ACHN (cell line): Measurements from ENCODE around the gene ARHGAP28.

Source experiments
- DNase-seq: peaks from one replicate; pipeline ENCODE4 v3.0.0-alpha.2; 2015
- in situ Hi-C: cut with HindIII; loops from 2 replicates; pipeline ENCODE4 v1.10.0; 2017; ENCODE audit warnings: low sequenced_read_pairs, low pct_ligation_motif_present, low pct_unique_long_range_greater_than_20kb

ARHGAP28 gene

GRCh38 chr18:6752202-6752860 is 22.8 kb downstream of the ARHGAP28 start:
- in situ Hi-C loops = no loop called here
- DNase-seq = no peak

DNA sequence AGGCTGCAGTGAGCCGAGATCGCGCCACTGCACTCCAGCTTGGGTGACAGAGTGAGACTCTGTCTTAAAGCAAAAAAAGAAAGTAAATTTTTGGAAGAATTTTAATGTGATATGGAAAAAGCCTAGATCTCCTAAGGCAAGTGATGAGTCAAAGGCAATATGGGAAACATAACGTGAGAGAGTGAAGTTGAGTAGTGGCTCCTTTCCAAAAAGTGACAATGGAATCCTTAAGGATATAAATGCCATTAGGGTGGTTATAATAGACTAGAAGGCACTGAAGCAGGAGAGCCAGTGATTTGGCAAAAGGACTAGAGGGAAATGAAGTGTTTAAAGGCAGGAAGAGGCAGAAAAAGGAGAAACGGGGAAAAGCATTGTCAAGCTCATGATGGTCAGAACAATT is 25.6 kb downstream of the ARHGAP28 start:
- in situ Hi-C loops = no loop called here
- no peak for DNase-seq

DNA sequence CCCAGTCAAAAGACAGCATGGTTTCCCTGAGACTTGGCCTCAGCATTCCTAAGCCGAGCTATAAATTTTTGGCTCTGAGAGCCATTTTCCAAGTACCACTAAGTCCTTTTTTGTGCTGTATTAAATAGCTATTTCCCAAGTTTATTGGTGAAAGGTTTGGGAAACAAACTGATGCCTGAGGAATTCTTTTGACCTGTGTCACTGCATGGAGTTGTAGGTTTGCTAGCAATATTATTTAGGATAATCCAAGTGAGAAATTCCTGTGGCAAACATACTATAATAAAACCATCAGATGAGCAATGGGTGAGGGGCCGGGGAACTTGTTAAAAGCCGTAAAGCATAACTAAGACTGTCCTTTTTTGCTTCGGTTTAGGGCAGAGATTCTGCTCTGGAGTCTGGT is 28.4 kb downstream of the ARHGAP28 start:
- peak; percentile 88 for DNase-seq
- in situ Hi-C loops = no loop called here

DNA sequence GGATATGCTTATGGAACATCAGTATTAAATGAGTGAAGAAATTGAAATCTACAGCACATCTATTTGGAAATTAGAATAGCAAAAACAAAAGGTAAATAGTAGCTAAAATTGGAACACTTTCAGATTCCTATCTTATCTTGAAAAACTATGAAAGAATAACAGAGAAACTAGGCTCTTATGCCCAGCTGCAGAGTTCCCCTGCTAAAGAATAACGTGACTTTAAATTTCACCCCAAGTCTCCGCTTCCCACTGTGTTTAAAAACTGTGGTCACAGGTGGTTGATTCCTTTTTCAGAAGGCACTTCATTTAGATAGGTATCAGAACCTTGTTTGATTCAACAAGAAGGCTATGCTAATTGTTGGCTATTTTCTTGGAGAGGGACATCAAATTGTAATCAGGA is 30.1 kb downstream of the ARHGAP28 start:
- no peak for DNase-seq
- in situ Hi-C loops = no loop called here

DNA sequence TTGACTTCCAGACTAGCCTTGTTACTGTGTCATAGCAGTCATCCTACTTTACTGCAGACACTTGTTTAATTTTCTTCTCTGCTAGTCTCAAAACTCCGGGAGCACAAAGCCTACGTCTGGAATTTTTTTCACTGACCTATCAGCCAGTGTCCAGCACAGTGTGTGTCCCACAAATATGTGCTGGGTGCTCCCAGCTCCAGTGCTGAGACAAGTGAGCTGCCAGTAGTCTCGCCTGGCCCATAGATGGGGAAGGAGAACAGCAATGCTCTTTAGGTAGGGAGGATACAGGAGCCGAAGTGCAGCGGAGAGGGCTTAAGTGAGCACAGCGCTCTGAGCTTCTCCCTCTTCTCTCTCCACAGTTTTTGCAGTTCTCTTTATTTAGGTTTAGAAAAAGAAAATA is 34.0 kb downstream of the ARHGAP28 start:
- no peak for DNase-seq
- in situ Hi-C loops = no loop called here

DNA sequence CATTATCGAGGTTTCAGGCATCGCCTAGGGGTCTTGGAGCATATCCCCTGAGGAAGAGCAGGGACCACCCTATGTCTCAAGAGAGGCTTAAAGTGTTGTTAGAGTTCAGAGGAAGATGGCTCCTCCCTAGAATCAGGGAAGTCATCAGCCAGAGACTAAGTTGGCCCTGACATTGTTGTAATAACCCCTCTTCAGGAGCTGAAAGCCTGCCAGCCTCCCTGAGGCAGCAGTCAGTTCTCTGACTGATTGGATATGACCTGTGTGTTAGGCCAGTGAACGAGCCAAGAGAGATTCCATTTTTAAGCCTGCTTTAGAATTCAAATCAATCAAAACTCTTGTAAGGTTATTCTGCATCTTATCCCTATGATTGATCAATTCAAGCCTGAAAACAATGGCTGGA is 34.9 kb downstream of the ARHGAP28 start:
- in situ Hi-C loops = no loop called here
- DNase-seq = no peak

DNA sequence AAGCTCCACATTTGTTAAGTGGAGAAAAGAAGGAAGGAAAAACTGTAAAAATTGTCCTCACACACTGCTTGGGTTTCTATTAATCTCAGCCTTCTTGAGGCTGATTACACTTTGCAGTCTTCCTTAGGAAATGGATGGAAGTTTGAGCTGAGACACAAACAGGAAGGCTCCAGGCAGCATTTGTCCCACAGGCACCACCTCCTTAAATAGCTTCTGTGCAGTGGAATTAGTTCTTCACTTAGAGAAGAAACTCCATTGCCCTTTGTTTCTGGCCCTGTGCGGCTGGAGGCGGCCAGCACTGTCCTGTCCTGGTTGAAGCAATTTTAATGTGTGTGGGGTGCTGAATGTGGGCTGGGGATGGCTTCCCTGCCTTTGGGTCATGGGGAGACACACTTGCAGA is 44.3 kb downstream of the ARHGAP28 start:
- no peak for DNase-seq
- in situ Hi-C loops = no loop called here

DNA sequence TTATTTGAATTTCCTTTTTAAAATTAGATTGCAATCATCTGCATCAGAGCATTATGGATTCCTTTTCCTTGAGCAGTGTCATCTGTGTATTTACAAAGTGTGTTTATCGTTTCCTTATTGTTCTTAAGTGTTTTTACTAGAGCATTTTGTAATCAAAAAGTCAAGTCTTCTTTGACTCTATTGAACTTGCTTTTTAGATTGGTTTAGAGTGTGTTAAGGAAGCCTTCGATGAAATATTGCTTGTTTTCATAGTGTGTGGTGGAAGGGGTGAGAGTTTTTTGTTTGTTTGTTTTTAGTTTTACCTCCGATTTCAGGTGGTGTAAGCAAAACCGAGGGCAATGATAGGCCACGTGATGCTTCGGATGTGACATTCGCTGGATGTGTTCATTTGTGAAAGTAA is 45.7 kb downstream of the ARHGAP28 start:
- in situ Hi-C loops = no loop called here

GRCh38 chr18:6775702-6776101 is 46.2 kb downstream of the ARHGAP28 start:
- DNase-seq = no peak
- in situ Hi-C loops = no loop called here

More for the DNA sequence above, 45.7 kb downstream of the ARHGAP28 start:
- no peak for DNase-seq

DNA sequence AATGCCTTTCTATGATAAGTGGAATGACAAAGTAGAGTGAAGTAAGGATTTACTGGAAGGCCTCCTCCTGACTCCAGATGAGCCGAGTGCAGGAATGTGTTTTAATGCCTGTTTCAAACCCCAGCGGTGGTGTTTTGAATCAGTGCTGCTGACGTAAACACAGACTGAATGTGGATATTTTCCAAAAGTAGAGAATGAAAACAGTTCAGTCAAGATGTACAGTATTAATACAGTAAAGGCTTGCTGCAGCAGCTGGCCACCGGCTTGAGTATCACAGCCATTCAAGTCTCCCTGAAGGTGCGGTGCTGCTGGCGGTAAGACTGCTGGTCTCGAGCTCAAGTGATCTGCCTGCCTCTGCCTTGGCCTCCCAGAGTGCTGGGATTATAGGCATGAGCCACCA is 46.7 kb downstream of the ARHGAP28 start:
- in situ Hi-C loops = no loop called here
- no peak for DNase-seq

- no peak for DNase-seq
- in situ Hi-C loops = no loop called here
Measured at GRCh38 chr18:6777509-6777908, 48.0 kb downstream of the ARHGAP28 start.

GRCh38 chr18:6778459-6779247 is 49.1 kb downstream of the ARHGAP28 start:
- no peak for DNase-seq
- in situ Hi-C loops = no loop called here

- in situ Hi-C loops = no loop called here
- DNase-seq = no peak
Measured at GRCh38 chr18:6781142-6781714, 51.7 kb downstream of the ARHGAP28 start.

GRCh38 chr18:6781796-6782195 is 52.3 kb downstream of the ARHGAP28 start:
- in situ Hi-C loops = no loop called here

GRCh38 chr18:6782861-6783260 is 53.3 kb downstream of the ARHGAP28 start:
- in situ Hi-C loops = no loop called here
- DNase-seq = no peak

More at GRCh38 chr18:6781796-6782195, 52.3 kb downstream of the ARHGAP28 start:
- peak; percentile 19 for DNase-seq

DNA sequence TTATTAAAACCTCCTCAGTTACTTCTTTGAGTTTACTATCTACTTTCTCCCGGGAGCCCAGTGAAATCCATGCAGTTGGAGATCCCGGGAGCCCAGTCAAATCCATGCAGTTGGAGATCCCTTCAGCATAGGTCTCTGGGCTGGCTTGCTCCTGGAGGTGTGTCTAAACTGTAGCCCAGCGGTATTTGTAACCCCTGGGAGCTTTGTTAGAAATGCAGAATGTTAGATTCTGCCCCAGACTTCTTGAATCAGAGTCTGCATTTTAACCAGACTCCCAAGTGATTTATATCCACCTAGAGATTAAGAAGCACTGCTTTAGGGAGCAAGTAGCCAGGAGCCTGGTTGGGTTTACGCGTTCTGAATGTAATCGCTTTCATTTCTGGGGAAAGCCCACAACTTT is 54.5 kb downstream of the ARHGAP28 start:
- DNase-seq = no peak
- in situ Hi-C loops = no loop called here

DNA sequence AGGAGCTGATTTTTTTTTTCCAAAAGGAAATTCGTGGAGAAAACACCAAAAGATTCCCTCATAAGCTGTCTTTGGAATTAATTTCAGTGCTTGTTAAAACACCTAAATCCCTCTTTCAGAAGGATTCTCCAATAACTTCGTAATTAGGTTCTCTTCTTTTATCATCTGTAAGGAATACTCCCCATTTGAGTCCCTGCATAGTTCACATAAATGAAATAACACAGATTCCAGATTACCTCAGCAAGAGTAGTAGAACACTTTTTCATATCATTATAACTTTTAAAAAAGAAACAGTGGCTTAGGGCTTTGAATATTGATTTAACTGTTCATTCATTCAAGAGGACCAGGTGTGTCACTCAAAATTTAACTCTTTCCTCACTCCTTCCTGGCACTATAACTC is 55.5 kb downstream of the ARHGAP28 start:
- DNase-seq = peak; percentile 6
- in situ Hi-C loops = no loop called here

DNA sequence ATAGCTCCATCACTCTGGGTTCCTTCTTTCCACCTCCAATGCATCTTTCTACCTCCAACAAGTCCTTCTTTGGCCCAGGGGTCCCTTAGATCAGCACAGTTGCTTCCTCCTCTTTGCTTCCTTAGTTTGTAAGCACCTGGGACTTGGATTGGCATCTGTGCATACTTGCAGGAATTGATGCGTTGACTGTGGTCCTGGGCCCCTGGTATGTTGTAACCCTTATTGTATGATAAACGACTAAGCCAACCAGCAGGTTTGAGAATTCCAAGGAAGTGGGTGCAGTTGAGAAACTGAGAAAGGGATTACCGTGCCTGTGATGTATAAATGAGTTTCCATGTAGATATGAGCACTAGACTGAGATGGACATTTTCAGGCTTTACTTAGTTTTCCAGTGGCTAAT is 55.9 kb downstream of the ARHGAP28 start:
- no peak for DNase-seq
- in situ Hi-C loops = no loop called here

- no peak for DNase-seq
- in situ Hi-C loops = no loop called here
Measured at GRCh38 chr18:6792391-6792790, 62.9 kb downstream of the ARHGAP28 start.

GRCh38 chr18:6793455-6793854 is 63.9 kb downstream of the ARHGAP28 start:
- in situ Hi-C loops = no loop called here
- no peak for DNase-seq
